ENCODE measurements around the gene UBE2E2. TPM values are rescaled to one million over a fixed set of nuclear protein-coding genes. Genes with fewer than 3 reads are reported as not detected.

Gene UBE2E2
- polyA plus RNA-seq, 1 donor: 34.1 TPM

DNA sequence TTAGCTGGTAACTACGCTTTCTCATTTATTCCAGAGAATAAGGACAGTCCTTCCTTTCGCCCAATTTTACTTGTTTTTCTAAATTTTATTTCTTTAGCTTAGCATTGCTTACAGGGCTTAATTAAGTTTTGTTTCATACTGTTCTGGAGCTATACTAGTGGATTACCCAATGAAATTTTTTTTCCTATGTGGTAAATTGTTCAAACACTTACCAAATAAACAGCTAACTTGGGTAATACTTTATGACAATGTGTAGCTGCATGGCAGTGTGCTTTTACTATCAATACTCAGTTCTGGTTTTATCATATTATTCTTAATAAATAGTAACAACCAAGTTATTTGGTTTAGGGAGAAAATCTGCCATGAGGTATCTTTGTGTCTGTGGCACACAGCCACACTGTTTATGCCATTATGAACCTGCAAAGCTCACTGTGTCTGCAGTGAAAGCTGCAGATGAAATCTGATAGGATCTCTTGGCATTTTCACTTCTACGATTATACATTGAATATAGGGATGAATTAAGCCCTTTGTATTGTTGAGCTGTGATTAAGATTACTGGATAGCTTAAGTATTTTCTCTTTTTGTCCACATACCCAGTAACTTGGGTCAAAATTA, 37.2 kb downstream of the UBE2E2 start:
- no peak for DNase-seq (ENCODE audit: low read depth)

DNA sequence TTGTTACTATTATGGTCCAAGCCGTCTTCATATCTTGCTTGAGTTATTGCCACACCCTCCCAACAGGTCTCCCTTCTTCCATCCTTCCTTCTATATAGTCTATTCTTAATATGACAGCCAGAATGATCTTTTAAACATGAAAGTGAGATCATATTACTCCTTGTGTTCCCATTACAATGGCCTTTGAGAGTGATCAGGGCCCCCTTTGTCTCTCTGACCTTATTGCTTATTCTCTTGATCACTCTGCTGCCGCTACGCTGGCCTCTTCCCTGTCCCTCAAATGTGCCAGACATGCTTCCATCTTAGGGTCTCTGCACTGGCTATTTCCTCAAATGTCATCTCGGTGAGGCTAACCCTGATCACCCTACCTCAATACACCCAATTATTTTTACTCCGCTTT, 38.1 kb downstream of the UBE2E2 start:
- DNase-seq (ENCODE audit: low read depth): no peak

DNA sequence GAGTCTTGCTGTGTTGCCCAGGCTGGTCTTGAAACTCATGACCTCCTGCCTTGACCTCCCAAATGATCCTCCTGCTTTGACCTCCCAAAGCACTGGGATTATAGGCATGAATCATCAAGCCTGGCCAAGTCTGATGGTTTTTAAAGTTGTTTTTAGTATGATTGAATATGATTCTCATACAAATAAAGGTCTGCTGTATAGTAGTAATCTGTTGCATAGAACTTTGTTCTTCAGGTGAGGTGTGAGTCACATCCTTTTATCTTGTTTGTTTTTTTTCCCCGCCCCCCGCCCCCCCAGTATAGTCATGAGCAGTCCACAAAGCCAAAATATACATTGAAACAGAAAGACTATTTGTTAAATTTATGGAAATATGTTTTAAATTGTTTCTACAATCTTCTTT, 39.0 kb downstream of the UBE2E2 start:
- no peak for DNase-seq (ENCODE audit: low read depth)

DNA sequence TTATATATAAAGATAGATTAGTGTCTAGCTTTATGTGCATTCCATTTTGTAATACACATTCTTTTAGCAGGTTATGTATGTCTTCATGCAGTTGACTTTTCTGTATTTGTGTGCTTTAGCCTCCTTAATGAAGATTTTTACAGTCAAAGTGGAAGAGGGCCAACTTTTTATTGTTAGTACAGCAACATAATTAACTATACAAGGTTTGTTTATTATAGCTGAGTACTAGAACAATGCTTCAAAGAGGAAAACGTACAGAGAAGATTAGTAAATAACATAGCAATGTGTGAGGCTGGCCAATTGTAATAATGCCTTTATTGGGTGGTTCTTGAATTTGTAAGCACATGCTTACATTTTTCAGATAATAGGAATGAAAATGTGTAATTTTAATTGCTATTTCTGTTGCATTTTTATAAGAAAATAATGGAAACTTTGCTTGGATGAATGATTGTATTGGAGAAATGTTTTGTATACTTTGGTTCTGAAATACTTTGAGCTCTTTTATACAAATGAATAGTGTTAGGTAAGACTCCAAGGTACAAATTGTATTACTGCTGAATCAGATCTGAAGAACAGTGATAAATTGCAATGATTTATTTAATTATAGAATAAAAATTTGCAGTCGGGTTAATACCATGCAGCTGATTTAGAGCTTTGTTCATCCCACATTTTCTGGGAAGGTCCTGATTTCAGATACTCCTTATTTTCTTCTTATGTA, 41.4 kb downstream of the UBE2E2 start:
- no peak for DNase-seq (ENCODE audit: low read depth)

DNA sequence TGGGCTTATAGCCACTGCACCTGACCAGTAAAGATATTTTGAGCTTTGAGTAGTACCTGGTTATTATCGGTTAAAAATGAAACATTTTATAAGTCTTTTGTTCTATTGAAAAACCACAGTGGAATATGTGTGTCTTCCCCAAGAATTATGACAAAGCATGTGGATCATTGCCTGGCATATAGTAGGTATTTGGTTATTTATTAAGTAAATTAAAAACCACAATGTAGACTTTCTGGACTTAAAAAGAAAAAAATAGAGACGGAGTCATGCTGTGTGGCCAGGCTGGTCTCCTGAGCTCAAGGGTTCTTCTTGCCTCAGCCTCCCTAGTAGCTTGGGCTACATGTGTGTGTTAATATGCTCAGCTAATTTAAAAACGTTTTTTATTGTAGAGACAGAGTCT, 43.5 kb downstream of the UBE2E2 start:
- DNase-seq (ENCODE audit: low read depth): no peak

DNA sequence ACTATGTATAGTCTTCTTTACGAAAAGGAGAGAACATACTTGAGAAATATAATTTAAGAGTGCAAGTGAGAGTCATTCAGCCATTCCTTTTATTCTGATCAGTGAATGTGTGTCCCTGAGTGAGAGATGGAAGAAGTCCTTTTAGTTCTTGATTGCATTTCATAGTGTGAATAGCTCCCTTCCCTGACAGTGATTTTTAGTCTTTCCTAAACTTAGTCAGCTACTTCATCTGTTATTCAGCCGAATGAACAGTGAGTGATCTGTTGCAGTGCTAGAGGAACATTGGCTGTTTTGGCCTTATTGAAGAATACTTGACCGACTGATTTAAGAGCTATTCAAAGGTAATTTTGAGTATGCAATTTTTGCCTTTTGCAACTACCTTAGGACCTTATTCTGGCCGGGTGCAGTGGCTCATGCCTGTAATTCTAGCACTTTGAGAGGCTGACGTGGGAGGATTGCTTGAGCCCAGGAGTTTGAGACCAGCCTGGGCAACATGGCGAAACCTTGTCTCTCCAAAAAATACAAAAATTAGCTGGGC, 45.5 kb downstream of the UBE2E2 start:
- no peak for DNase-seq (ENCODE audit: low read depth)

DNA sequence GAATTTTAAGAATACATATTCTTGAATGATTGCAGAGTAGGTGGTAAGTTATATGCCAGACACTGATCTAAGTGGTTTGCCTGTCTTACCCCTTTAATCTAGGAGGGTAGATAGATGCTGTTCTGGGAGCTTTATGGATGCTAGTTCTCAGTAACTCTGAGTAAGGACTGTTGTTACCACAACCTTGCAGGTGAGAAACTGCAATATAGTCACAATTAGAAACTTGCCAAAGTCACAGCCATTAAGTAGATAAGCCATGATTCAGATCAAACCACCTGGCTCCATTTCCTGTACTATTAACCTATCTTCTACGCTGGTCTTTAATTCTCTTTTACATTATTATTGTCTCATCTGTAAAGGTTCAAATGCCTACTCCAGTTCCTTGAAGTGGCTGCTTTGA, 46.8 kb downstream of the UBE2E2 start:
- no peak for DNase-seq (ENCODE audit: low read depth)

DNA sequence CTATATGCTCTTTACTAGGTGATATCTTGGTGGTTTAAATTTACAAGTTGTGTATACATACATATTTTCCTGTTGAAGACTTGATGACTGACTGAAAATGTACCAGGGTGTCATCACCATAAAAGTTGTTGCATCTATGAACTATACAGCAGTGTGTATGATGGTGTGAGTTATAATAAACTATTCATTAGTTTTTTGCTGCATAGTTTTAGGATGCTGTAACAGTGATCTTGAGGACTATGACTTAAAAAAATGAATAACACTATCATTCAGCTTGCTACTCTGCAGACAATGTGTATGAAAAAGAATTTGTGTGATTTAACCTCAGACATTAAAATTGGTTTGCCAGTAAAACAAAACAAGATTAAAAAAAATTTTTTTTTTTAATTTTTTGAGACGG, 49.0 kb downstream of the UBE2E2 start:
- DNase-seq (ENCODE audit: low read depth): no peak

DNA sequence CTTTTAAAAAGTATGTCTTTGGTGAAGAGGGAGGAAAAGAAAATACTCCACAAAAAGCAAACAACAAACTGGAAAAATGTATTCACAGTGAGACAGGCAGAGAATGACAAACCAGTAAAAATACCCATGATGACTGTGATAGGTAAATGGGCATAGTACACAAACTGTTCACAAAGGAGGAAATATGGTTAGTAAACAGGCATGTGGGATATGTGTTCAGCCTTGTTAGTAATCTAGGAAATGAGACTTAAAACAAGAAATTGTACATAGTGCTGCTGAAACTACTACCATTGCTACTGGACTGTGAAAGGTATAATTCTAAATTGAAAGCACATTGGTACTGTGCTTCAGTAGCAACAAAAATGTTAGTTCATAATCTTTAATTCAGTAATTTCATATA, 50.1 kb downstream of the UBE2E2 start:
- no peak for DNase-seq (ENCODE audit: low read depth)

DNA sequence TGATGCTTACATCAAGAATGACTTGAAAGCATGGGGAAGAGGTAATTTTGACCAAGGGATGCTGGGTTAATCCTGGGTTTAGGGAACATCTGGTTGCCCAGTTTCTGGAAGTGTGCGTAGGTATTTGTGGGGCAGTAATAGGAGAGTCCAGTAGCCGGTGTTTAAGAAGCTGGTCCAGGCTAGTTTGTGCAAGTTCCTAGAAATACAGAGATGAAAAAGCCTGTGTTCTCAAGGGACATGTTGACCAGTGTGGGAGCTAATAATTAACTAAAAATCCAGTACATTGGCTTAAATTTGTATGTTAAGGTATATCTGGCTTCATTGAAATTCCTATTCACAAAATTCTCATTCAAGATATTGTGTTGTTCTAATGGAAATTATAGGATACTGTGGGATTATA, 51.2 kb downstream of the UBE2E2 start:
- no peak for DNase-seq (ENCODE audit: low read depth)

DNA sequence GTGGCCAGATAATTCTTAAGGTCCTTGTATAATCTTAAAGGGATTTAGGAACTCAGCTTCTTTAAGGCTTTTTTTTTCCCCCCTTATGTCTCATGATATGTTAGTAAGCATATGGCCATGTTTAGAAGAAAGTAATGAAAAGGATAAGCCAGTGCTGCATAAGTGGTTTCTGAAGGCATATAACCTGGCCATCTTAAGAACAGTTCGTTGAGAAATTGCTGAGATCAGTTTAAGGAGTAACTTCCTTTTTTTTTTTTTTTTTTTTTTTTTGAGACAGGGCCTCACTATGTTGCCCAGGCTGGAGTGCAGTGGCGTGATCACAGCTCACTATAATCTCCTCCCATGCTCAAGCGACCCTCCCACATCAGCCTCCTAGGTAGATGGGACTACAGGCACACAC, 51.7 kb downstream of the UBE2E2 start:
- no peak for DNase-seq (ENCODE audit: low read depth)

DNA sequence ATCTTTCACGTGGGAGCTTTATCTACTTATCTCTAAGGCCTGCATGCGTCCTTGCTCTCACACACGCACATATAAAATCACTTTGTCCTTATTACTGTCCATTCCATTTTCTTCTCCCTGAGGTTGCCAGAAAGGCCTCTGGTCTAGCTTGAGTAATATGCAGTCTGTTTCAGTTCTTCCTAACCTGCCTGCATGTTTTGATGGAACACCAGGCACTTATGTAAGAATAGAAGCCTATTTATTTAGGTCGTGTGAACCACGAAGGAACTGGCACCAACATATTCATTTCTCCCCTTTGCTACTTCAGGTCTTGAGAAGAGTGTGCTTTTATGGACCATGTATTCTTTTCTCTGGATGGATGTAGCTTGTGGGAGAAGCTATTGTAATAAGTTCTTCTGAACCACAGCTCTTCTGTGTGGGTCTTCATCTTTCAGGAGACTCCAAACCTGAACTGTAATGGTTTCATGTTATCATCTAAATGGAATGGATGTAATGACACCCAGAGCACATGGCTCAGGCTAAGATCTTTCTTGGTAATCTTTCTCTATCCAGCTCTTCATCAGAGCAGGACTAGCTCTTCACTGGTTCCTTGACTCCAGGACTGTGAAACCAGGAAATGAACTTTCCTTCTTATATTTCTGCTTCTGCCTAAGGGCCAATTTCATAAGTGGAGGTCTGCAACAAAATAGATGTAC, 53.8 kb downstream of the UBE2E2 start:
- no peak for DNase-seq (ENCODE audit: low read depth)

DNA sequence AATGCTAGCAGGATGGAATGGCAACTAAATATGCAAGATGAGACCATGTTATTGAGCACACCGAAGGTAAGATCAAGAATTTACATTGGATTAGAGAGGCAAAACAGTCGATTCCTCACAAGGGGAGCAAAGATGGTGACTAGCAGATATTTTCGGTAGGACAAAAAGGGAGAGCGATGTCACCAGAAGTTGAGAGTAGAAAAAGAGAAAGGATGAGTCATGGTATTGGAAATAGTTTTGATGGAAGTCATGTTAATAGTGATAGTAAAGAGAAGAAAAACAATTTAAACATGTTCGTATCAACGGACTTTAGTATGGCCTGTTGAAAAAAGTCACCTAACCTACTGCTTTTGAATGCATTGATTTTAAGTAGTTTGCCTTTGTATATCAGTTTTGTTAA, 55.0 kb downstream of the UBE2E2 start:
- no peak for DNase-seq (ENCODE audit: low read depth)

DNA sequence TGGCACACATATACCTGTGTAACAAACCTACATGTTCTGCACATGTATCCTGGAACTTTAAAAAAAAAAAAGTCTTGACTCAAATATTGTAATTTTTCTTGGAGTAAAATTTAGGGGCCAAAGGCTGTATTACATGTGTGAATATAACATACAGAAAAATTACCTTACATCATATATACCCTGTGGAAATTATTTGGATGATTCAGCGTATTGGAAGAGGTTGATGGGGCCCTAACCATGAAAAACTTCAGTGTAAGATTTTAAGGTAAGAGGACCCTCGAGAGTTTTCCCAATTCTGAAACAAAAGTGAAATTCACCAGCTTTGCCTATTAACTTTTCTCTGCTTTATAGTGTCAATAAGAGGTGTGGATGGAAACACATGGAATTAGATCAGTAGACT, 56.4 kb downstream of the UBE2E2 start:
- DNase-seq (ENCODE audit: low read depth): no peak

DNA sequence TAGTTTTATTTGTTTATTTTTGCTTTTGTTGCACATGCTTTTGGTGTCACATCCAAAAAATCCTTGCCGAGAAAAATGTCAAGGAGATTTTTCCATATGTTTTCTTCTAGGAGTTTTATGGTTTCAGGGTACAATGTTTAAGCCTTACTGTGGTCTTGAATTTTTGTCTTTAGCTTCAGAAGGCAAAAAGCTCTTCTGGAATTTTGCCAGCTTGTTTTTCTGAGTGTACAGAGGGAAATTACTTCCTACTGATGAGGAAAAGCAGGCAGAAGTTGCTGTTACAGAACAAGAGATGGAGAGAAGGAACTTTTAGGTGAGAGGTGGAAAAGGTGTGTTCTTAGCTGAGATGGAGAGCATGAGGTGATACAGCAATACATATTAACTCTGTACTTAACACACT, 59.6 kb downstream of the UBE2E2 start:
- no peak for DNase-seq (ENCODE audit: low read depth)

DNA sequence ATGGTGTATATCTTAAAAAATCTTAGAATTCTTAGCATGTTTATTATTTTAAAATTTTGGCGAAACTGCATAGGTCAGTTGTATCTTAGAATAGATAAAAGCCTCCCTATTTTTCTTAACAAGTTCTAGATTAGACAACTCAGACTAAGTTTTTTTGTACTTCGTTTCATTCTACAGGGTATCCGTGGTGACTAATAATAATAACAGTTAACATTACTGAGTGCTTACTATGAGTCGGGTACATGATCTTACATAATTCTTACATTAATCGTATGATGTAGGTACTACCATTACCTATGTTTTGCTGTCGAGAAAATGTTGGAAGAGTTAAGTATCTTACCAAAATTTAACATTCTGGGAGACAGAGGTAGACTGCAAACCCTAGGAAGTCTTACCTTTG, 60.7 kb downstream of the UBE2E2 start:
- DNase-seq (ENCODE audit: low read depth): no peak

DNA sequence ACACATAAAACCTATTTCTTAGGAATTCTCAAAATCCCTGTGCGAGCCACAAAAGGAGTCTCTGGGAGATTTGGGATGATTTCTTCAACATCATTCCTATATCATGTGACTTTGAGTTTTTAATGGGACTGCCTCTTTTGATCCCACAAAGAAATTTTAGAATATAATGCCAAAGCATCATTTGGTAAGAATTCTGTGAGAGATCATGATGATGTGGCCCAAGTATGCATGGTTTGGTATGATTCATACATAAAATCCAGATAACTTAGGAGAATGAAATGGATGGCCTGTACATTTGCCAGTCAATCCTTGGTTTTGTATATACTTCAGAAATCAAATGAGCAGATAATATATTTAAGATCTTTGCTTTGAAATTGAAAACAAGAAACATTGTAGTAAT, 61.3 kb downstream of the UBE2E2 start:
- no peak for DNase-seq (ENCODE audit: low read depth)

DNA sequence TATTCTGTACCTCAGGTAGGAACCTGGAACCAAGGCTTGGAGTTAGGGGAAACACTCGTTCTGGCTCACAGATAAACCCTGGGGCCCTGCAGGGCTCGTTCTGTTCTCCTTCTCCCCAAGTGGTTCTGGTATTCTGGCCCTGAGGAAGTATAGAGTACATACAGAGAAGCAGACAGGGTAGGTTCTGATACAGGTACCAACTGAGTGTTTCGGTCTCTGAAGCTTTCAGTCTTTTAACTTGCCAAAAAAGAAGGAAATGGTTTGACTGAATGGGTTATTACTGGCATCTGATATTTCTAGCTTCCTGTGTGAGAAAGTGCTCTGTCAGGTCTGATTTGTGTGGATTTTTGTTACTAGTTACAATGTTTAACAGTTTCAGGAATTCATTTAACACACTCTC, 67.3 kb downstream of the UBE2E2 start:
- no peak for DNase-seq (ENCODE audit: low read depth)

DNA sequence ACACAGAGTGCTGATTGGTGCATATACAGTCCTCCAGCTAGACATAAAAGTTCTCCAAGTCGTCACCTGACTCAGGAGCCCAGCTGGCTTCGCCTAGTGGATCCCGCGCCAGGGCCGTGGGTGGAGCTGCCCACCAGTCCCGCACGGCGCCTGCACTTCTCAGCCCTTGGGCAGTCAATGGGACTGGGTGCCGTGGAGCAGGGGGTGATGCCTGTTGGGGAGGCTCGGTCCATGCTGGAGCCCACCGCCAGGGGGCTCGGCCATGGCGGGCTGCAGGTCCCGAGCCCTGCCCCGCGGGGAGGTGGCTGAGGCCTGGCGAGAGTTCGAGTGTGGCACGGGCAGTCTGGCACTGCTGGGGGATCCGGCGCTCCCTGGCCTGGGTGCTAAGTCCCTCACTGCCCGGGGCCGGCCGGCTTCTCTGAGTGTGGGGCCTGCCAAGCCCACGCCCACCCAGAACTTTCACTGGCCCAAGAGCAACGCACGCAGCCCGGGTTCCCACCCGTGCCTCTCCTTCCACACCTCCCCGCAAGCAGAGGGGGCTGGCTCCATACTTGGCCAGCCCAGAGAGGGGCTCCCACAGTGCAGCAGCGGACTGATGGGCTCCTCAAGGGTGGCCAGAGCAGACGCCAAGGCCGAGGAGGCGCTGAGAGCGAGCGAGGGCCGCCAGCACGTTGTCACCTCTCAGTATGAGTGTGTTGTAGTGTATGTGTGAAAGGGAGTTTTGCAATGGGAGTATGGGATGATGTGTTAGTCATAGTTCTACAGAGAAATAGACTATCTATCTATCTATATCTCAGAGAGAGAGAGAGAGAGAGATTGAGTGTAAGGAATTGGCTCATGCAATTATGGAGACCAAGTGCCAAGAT, 69.0 kb downstream of the UBE2E2 start:
- DNase-seq (ENCODE audit: low read depth): no peak

DNA sequence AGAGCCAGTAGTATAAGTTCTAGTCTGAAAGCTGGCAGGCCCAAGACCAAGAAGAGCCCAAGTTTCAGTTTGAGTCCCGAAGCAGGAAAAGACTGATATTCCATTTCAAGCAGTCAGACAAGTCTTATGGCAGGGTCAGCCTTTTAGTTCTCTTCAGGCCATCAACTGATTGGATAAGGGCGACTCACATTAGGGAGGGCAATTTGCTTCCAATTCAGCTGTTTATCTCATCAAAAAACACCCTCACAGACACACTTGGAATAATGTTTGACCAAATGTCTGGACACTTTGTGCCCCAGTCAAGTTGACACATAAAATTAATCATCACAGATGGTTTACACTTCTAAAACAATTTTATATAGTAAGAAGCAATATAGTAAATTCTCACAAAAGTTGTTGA, 69.7 kb downstream of the UBE2E2 start:
- no peak for DNase-seq (ENCODE audit: low read depth)

DNA sequence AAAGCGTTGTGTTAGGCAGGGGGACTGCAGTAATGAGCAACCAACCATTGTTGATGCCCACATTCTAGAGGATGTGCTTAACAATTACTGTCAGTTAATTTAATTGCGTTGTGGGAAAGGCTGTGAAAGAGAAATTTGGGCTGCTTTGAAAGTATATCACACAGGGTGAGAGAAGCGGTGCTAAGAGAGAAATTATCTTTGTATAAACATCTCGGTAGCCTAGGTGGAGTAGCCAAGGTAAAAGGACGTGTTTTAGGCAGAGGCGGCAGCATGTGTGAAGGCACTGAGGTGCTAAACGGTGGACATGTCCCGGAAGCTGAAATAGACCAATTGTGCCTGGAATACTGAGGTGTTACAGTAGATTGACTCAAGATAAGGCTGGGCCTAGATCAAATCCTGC, 71.9 kb downstream of the UBE2E2 start:
- no peak for DNase-seq (ENCODE audit: low read depth)

DNA sequence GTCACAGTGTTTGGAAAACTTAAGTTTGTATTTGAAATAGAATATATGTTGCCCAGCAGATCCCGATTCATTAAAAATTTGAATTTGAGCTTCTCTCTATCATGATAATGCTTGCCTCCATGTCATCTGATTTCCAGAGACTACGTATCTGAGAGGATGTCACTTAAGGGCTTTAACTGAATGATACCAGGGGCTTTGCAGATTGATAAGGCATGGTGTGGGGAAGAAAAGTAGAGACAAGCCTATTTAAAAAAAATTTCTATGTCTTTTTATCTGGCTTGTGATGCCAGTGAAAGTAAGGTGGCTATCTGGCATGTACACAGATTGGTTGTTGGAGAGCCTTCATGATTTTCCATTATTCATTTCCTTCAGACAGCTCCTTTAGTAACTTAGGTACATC, 72.7 kb downstream of the UBE2E2 start:
- no peak for DNase-seq (ENCODE audit: low read depth)
